GM12874 (cell line): ENCODE data around the gene ANKFY1.

ENCODE experiments used
- CTCF ChIP-seq: IDR thresholded peaks from 2 replicates; pipeline ENCODE4 v1.5.1; 2011; ENCODE audit warnings: low read depth, mild to moderate bottlenecking, control low read depth, low read length, moderate library complexity; ENCODE audit not compliant: insufficient read depth

The ANKFY1 gene

GRCh38 chr17:4304417-4305027 is 40.7 kb upstream of the ANKFY1 start:
- TF ChIP-seq CTCF: peak; percentile 60

GRCh38 chr17:4301066-4301465 is 37.3 kb upstream of the ANKFY1 start:
- no peak for TF ChIP-seq CTCF

GRCh38 chr17:4297351-4297750 is 33.6 kb upstream of the ANKFY1 start:
- no peak for TF ChIP-seq CTCF

DNA sequence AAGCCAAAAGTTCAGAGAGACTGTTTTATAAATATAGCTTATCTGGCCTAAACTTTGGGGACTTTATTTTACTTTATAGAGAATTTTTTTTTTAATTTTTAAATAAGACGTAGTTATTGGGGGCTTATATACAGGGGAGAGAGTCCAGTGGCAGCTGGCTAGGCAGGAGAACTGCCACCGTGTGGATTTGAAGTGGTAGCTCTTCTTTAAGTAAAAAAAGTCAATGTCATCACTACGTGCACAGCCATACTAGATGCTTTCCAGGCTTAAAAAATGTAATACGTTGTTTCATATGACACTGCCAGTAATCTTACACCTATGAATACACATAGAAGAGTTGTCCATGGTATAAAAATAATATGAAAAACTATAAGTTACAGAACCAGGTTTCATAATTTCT is 31.9 kb upstream of the ANKFY1 start:
- TF ChIP-seq CTCF: no peak

- TF ChIP-seq CTCF: no peak
Measured at GRCh38 chr17:4293572-4293971, 29.8 kb upstream of the ANKFY1 start.

GRCh38 chr17:4287710-4288109 is 23.9 kb upstream of the ANKFY1 start:
- TF ChIP-seq CTCF: no peak

DNA sequence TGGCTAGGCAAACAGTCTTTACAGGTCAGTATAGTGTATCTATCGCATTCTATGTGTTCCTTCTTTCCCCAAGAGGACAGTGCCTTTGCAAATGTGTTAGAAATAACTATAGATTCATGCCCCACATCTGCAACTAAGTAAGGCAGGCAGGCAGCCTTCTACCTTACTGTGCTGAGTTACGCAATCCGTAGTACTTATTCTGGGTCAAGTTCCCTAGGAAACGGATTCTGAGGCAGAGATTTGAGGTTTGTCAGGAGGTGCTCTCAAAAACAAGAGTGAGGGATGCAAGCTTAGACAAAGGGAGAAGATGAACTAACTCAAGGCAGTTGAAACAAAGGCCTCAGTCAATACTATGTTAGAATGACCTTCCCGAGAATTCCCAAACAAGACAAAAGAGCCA is 12.7 kb upstream of the ANKFY1 start:
- TF ChIP-seq CTCF: no peak

DNA sequence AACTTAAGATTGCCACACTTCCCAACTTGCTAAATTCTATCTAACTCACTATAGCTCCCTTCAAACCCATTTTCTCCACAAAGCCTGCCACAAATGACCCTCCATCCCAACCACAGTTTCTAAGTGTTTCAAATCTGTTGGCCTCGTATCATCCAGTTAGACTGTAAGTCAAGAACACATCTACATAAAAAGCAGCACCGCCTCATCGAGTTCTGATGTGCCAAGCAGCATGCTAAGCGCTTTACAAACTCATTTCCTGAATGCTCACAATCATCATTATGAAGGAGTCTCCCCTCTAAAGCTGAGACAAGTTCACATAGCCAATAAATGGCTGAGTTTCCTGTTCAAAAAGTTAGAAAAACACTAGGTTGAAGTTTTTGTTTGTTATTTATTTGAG is 9.2 kb upstream of the ANKFY1 start:
- TF ChIP-seq CTCF: no peak
